Pulmonary artery endothelial cell (primary cell): ENCODE results near the gene WWP2. TPM values are rescaled to one million over a fixed set of nuclear protein-coding genes. Genes with fewer than 3 reads are reported as not detected.
"Not testable (repeated sequence)": the region's sequence is repeated elsewhere in the genome, so short reads cannot be mapped to it uniquely, and the experiment has no call there.

Experiments
- DNase-seq: peaks from one replicate; pipeline ENCODE4 v3.0.0-alpha.2; 2011; ENCODE audit warnings: low read depth, low spot score
- total RNA-seq: library from RNA; depleted of rRNA; stranded (reverse); fragments of >200 nt; gene quantifications from 2 replicates; pipeline ENCODE4 v1.2.3, GENCODE V29; 2014

Gene WWP2
- total RNA-seq, 1 donor from 2014 or later = 17.9 TPM

DNA sequence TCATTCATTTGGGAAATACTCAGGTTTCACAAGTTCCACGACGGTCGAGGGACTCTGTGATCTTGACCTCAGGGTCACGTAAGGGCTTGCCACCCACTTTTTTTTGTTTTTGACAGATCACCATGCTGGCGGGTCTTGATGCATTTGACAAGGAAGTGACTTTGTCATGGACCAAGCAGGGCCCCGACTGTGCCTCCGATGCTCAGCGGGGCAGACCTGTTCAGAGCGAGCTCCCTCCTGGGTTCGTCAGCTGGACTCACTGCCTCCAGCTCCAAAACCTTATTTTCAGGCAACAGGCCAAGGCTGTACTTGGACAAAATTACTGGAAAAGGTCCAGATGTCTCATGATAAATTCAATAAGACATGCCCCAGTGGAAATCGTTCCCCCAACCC, 180.0 kb downstream of the WWP2 start:
- no peak for DNase-seq

DNA sequence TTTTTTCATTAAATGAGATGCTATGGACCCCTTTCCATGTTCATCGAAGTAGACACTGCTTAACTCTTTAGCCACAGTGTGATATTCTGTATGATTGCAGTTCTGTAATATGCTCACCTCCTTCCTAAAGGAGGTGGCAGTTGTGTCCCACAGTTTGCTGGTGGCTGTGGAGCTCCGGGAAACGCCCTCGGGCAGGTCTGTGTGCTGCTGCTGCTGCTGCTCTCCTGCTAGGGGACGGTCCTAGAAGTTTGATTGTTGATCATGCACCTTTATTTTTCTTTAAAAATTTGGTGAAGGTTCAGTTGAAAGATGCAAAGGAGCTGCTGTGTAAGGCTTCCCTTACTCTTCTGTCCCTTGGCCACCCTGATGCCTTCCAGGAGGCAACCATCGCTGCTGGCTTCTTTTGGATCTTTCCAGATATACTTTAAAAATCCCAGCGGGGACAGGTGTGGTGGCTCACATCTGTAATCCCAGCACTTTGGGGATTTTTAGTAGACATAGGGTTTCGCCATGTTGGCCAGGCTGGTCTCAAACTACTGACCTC, 180.6 kb downstream of the WWP2 start:
- DNase-seq = no peak

DNA sequence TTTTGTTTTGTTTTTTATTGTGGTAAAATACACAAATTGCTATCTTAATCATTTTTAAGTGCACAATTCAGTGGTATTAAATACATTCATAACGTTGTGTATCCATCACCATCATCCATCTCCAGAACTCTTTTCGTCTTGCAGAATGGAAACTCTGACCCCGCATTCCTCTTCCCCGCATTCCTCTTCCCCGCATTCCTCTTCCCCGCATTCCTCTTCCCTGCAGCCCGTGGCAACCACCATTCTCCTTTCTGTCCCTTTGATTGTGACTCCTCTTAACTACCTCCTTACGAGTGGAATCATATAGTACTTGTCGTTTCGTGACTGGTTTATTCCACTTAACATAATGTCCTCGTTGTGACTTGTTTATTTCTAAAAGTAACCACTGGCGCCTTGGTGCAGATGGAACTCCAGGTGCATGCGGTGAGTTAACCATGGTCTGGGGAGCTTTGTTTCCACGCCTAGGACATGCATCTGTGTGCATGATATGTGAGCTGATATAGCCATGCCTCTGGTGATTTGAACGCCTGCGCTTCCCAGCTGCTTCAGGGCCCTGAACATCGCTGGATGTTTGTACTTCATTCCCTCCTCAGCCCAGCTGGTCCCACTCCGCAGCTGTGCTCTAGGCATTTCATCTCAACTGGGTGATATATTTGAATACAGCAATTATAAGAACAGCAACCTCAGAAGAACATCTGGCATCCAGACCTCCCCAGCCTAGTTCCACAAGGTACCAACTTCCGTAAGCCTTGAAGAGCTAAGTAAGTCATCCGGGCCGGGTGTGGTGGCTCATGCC, 181.3 kb downstream of the WWP2 start:
- DNase-seq = not testable (repeated sequence)

DNA sequence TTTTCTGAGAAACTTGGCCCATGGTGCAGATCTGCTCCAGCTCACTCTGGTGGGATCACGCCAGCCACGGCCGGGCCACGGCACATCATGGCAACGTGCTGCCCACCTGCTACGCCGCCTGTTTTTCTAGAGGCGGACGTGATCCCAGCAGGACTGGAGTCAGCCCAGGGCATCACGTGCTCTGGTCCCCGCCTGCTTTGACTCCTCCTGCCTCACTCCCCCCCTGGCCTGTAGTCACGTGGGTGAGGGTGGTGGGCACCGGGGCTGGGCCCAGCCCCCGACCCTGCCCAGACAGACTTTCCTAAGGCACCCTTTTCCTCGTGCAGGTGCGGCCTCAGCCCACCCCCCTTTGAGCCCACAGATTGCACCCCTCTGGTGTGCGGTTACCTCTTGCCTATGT, 188.3 kb downstream of the WWP2 start:
- not testable (repeated sequence) for DNase-seq

DNA sequence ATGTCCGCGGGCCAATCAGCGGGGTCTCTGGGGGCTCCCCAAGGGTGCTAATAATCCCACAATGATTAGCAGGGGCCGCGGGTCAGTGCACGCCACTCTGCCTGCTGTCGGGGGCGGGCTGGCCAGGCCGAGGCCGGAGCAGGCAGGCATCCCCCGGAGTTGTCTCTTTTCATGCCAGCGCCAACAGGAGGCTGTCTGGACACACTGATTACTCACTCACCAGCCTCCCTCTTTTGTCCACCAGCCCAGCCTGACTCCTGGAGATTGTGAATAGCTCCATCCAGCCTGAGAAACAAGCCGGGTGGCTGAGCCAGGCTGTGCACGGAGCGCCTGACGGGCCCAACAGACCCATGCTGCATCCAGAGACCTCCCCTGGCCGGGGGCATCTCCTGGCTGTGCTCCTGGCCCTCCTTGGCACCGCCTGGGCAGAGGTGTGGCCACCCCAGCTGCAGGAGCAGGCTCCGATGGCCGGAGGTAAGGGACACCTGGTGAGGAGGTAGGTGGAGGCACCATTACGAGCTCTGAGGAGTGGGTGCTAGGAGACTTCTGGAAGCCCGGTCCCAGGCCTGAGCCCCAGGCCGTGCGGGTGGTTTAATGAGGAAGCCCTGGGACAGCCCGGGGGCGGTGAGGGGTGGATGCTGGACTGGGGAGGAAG, 189.0 kb downstream of the WWP2 start, which contains the start of gene CLEC18A:
TSS of gene CLEC18A (plus strand) at position 318 of the 655 bp plus-strand sequence. CDS start at position 351, 33 bp downstream.
- not testable (repeated sequence) for DNase-seq

DNA sequence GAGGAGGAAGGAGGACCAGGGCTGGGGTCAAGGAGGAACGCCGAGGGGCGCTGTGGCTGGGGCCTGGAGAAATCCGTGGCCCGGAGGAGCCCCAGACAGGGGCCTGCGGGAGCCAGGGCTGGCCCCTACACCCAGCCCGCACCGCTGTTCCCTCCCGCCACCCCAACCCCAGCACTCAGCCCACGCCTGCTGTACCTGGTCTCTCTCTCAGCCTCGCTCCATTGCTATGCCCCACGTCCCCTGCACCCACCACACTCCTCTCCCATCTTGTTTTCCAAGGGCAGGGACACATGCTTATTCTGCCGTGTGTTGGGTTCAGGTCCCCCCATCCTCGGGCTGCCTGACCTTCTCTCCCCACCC, 189.5 kb downstream of the WWP2 start:
- not testable (repeated sequence) for DNase-seq

DNA sequence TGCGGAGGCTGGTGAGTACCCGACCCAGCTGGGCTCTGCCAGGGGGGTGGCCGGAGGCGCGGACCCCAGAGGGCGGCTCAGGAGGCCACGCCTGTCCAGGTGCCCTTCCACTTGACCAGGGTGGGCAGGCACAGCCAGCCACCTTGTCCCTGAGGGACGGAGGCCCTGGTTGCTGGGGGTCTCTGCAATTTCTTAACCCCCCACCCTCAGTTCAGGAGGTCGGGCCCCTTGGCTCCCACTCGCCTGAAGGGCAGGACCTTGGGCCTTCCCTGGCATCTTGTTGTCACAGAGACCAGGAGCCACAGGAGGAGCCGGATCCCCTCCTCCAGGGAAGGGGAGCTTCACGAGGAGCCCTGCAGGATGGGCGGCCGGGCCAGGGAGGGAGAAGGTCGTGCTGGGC, 190.0 kb downstream of the WWP2 start:
- not testable (repeated sequence) for DNase-seq

DNA sequence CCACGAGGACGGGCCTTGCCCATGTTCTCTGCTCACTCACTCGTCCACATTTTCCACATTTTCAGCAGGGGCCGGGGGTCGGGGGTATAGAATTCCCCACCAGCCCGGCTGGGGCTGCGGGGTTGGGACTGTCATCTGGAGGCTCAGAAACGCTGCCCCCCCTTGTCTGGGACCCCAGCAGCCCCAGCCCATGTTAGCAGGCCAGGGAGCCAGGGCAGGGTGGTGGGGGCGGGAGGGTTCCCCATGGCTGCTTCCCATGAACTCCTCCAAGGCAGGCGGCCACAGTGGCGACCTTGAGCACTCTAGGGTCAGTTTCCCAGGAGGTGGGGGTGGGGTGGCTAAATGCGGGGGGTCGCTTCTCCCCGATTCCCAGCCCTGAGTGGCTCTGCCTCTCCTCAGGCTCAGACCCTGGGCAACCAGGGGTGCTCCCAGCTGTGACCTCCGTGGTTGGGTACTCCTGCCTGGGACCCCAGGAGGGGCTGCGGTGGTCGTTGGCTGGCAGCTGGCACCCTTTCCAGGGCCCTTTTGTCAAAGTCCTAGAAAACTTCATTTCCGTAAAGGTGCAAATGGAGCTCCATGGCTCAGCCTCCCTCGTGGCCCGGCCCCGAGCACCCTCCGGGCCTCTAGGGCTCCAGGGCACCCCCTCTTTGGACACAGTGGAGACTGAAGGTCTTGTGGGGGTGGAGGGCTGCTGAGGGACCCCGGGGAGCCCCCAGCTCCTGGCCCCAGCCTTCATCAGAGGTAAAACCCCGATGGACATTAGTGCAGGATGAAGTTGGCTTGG, 190.6 kb downstream of the WWP2 start:
- DNase-seq = not testable (repeated sequence)

DNA sequence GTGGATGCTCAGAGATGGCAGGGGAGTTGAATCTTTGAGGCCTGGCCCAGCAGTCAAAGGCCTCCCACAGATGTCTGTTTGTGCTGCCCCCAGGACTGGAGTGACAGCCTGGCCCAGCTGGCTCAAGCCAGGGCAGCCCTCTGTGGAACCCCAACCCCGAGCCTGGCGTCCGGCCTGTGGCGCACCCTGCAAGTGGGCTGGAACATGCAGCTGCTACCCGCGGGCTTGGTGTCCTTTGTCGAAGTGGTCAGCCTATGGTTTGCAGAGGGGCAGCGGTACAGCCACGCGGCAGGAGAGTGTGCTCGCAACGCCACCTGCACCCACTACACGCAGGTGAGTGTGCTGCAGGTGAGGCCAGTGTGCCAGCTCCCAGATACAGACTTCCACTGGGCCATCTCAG, 192.1 kb downstream of the WWP2 start:
- DNase-seq = not testable (repeated sequence)

DNA sequence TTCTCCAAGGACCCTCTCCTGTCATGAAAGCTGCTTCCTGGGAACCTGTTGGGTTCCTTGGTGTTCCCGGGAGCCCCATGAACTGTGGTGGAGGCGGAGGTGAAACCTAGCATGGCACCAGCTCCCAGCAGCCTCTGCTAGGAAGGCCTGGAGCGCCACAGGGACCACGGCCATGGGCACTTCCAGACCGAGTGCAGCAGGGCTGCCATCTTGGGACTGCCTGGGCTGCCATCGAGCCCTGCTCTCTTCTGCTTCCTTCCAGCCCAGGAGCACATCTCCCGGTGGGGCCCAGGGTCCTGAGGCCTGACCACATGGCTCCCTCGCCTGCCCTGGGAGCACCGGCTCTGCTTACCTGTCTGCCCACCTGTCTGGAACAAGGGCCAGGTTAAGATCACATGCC, 201.2 kb downstream of the WWP2 start:
- not testable (repeated sequence) for DNase-seq

DNA sequence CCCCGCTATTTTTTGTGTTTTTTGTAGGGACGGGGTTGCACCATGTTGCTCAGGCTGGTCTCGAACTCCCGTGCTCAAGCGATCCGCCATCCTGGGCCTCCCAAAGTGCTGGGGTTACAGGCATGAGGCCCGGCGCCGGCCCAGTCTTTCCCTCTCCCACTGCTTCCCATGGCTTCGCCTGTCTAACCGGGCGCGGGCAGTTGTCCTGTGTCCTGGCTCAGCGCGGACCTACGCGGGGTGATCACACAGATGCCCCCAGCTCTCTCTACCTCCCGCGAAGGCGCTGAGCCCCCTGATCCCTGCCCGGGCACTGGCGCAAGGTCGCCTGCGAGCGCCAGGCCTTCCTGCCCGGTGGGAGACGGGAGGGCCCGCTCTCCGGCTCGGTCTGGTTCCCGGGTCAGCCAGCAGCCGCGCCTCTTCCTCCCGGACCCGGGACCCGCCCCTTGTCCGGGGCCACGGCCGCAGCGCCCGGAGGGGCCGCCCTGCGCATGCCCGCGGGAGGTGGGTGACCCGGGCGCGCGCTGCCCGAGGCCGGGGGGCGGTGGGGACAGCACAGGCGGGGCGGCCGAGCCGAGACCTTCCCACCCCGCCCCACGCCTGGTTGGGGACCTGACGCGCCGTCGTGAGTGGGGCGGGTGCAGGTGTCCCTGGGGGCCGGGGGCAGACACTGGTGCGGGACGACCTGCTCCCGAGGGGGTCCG, 203.0 kb downstream of the WWP2 start:
- DNase-seq = not testable (repeated sequence)

DNA sequence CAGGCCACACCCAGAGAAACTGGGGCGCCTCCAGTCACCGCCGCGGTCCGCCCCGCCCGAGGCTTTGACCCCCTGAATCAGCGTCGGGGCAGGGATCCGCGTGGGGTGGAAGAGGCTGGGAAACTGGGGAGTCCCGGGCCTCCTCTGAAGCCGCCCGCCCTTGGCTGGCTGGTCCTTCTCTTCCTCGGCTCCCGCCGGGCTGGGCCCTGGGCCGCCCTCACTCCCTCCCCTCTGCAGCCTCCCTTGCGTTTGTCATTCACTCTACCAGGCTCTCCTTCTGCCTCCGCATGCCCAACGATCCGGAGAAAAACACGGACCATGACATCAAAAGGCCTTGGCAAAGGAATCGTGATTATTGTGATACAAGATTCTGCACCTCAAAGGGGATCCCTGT, 203.5 kb downstream of the WWP2 start:
- DNase-seq = not testable (repeated sequence)

DNA sequence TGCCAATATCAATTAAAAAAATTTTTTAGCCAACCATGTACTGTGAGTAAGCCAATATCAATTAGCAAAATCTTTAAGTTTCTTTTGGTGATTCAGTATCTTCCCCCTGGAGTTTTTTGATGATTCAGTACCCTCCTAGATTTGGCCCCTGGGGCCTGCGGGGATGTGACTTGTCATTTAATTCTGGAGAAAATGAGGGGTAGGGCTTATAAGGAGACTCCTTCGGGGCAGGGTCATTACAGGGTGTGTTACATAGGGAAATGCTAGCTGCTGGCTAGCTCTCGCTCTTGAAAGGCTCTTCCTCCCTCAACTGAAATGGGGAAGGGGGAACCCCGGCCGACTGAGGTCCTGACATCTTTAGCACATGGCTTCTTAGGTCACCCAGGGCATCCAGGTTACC, 205.6 kb downstream of the WWP2 start:
- DNase-seq = not testable (repeated sequence)

DNA sequence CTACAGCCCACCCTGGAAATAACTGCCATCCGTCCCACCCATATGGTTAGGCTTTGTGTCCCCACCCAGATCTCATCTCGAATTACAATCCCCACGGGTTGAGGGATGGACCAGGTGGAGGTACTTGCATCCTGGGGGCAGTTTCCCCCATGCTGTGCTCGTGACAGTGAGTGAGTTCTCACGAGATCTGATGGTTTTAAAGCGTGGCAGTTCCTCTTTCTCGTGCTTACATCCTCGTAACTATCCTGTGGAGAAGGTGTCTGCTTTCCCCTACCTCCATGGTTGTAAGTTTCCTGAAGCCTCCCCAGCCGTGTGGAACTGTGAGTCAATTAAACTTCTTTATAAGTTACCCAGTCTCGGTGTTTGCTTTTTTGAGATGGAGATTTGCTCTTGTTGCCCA, 206.0 kb downstream of the WWP2 start:
- DNase-seq = not testable (repeated sequence)

DNA sequence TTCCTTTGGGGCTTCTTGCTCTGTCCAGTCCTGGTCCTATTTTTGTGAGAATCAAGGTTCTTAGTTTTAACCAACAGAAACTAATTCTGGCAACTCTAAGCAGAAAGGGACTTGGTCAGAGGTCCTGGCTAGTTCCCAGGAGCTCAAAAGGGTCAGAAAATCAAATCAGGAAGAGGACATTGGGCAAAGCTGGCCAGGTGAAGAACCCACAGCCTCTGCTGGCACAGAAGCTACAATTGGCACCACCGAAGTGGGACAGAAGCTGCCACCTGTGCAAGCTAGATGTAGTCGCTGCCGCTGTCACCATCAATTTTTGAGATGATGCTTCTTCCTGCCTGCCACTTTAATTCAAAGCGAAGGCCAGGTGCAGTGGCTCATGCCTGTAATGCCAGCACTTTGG, 207.5 kb downstream of the WWP2 start:
- DNase-seq = not testable (repeated sequence)

DNA sequence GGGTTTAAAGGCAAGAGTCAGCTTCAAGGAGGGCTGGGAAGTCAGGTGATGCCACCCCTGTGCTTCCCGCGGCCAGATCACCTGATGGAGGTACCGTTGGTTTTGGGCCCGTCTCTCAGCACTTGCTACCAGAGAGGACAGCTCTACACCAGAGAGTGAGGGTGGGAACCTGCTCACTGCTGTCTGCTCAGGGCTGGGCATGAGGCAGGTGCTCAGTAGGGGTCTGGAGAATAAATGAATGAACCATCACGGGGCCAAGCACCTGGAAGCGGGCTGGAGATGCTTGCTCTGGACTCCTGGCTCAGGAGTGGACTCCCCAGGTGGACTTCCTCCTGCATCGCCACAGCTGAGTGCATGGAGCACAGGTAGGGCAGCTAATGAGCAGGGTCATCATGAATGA, 210.0 kb downstream of the WWP2 start:
- DNase-seq = not testable (repeated sequence)

DNA sequence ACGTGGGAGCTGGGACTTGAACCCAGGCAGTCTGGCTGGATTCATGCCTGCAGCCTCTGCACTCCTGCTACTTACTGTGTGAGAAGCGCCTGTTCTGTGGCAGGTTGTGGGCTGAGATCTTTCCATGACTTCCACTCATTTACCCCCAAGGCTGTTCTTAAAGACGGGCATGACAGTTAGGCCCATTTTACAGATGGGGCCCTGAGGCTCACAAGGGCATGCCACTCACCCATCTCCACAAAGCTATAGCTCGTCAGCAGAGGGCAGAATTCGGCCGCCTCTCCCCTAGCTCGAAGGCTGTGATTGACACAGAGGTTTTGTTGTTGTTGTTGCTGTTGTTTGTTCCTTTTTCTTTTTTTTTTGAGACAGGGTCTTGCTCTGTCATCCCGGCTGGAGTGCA, 210.8 kb downstream of the WWP2 start:
- DNase-seq = not testable (repeated sequence)

DNA sequence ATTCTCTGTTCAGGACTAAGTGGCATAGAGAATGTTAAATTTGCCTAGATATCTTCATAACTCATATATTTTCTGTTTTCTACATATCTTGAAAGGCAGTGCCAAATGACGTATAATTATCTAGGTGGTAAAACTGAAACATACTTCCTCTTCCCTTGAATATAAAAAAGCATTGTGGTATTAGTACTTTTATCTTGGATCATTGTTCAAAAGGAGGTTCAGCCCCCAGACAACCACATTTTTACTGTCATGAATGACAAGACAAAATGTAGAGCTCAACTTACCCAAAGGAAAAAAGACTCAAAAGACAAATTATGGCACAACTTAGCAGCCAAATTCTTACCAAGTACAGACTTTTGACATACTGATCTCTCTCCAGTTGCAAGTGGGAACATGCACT, 223.1 kb downstream of the WWP2 start:
- DNase-seq = not testable (repeated sequence)
